HepG2 (cell line): ENCODE measurements around the gene AATF. TPM values are rescaled to one million over a fixed set of nuclear protein-coding genes. Genes with fewer than 3 reads are reported as not detected.
A peak's percentile ranks its signal among the peaks of the same experiment; 100 is the strongest.

Experiments used
- GRHL1 ChIP-seq: sonication (generic); formaldehyde crosslinking; conservative IDR thresholded peaks from 2 replicates; pipeline ENCODE4 v1.8.0; 2022; ENCODE audit warnings: missing genetic modification reagents
- JARID2 ChIP-seq: sonication (generic); formaldehyde crosslinking; IDR thresholded peaks from 2 replicates; pipeline ENCODE4 v1.8.1; 2023; ENCODE audit warnings: missing genetic modification reagents, inconsistent platforms; ENCODE audit not compliant: insufficient replicate concordance
- NR2C2 ChIP-seq: sonication (generic); formaldehyde crosslinking; IDR thresholded peaks from 2 replicates; pipeline ENCODE4 v1.4.0; 2020; ENCODE audit warnings: missing genetic modification reagents, mild to moderate bottlenecking, moderate library complexity, borderline replicate concordance
- PBX2 ChIP-seq: IDR thresholded peaks from 2 replicates; pipeline ENCODE4 v1.6.1; 2016; ENCODE audit warnings: control low read depth
- PHF21A ChIP-seq: sonication (generic); formaldehyde crosslinking; IDR thresholded peaks from 2 replicates; pipeline ENCODE4 v1.5.0; 2020; ENCODE audit warnings: mild to moderate bottlenecking, missing genetic modification reagents
- SKIL ChIP-seq: sonication (generic); formaldehyde crosslinking; IDR thresholded peaks from 2 replicates; pipeline ENCODE4 v1.8.0; 2022; ENCODE audit warnings: missing genetic modification reagents, mild to moderate bottlenecking, moderate library complexity, borderline replicate concordance
- SPEN ChIP-seq: sonication (generic); formaldehyde crosslinking; IDR thresholded peaks from 2 replicates; pipeline ENCODE4 v1.5.1; 2020; ENCODE audit warnings: low read depth, mild to moderate bottlenecking, missing genetic modification reagents
- THAP7 ChIP-seq: sonication (generic); formaldehyde crosslinking; IDR thresholded peaks from 2 replicates; pipeline ENCODE4 v1.8.1; 2023; ENCODE audit warnings: mild to moderate bottlenecking, missing genetic modification reagents
- ZBTB21 ChIP-seq: sonication (generic); formaldehyde crosslinking; IDR thresholded peaks from 2 replicates; pipeline ENCODE4 v1.4.0; 2020; ENCODE audit warnings: missing genetic modification reagents
- ZFP91 ChIP-seq: sonication (generic); formaldehyde crosslinking; IDR thresholded peaks from 2 replicates; pipeline ENCODE4 v1.9.0; 2022; ENCODE audit warnings: missing genetic modification reagents, mild to moderate bottlenecking, borderline replicate concordance
- ZNF136 ChIP-seq: sonication (generic); formaldehyde crosslinking; IDR thresholded peaks from 2 replicates; pipeline ENCODE4 v1.8.1; 2022; ENCODE audit warnings: low read depth, mild to moderate bottlenecking, moderate library complexity, missing genetic modification reagents
- ZNF143 ChIP-seq: sonication (generic); formaldehyde crosslinking; IDR thresholded peaks from 2 replicates; pipeline ENCODE4 v1.4.0; 2020; ENCODE audit warnings: missing genetic modification reagents
- ZNF414 ChIP-seq: sonication (generic); formaldehyde crosslinking; IDR thresholded peaks from 2 replicates; pipeline ENCODE4 v1.5.0; 2020; ENCODE audit warnings: missing genetic modification reagents
- ZNF605 ChIP-seq: sonication (generic); formaldehyde crosslinking; IDR thresholded peaks from 2 replicates; pipeline ENCODE4 v1.8.0; 2022; ENCODE audit warnings: mild to moderate bottlenecking, missing genetic modification reagents
- ZNF770 ChIP-seq: sonication (generic); formaldehyde crosslinking; IDR thresholded peaks from 2 replicates; pipeline ENCODE4 v1.5.0; 2020; ENCODE audit warnings: mild to moderate bottlenecking, missing genetic modification reagents
- ZNF839 ChIP-seq: sonication (generic); formaldehyde crosslinking; IDR thresholded peaks from 2 replicates; pipeline ENCODE4 v1.4.0; 2020; ENCODE audit warnings: missing genetic modification reagents, mild to moderate bottlenecking, borderline replicate concordance
- ZNF891 ChIP-seq: sonication (generic); formaldehyde crosslinking; IDR thresholded peaks from 2 replicates; pipeline ENCODE4 v1.5.0; 2020; ENCODE audit warnings: mild to moderate bottlenecking, missing genetic modification reagents
- polyA plus RNA-seq, 8 experiments: library from polyadenylated mRNA; depleted of rRNA in 3 of 8; stranded (reverse) in 7 of 8; unstranded in 1 of 8; fragments of >200 nt; fragmentation: Illumina TruSeq in 4 of 8; extraction: Trizol in 4 of 8; gene quantifications; 2 replicates each; pipeline versions ENCODE4 v1.2.1 to v1.2.3, GENCODE V29; 2011 to 2016; ENCODE audit warnings: low read depth in 4 of 8, missing spikeins in 1 of 8, mixed read lengths in 1 of 8; ENCODE audit not compliant: insufficient read depth in 1 of 8
- total RNA-seq, 5 experiments: library from RNA; depleted of rRNA; stranded (reverse); fragments of >200 nt; fragmentation: Illumina TruSeq; extraction: Trizol; gene quantifications; 2 replicates each; pipeline ENCODE4 v1.2.3, GENCODE V29; 2016; ENCODE audit warnings: low read depth in 1 of 5

Gene AATF
- total and polyA plus RNA-seq, 2 of the 13 experiments (the other 11 are each of a cell fraction or from before 2014, with no cell fraction given): 9.1 to 53.3 TPM

- TF ChIP-seq ZFP91: peak; percentile 95
- no peak for TF ChIP-seq PBX2 (CRISPR knock-in tag)
- TF ChIP-seq GRHL1: no peak
- TF ChIP-seq ZNF143: peak; percentile 68
- no peak for TF ChIP-seq ZBTB21 (CRISPR knock-in tag)
- TF ChIP-seq ZNF414 (CRISPR knock-in tag): peak; percentile 82; the same call in 1 of the 2 replicates
- peak; percentile 99 for TF ChIP-seq ZNF891 (CRISPR knock-in tag)
- peak; percentile 99 for TF ChIP-seq ZNF136 (CRISPR knock-in tag)
- TF ChIP-seq SPEN (CRISPR knock-in tag): peak; percentile 98
- TF ChIP-seq PHF21A (CRISPR knock-in tag): peak; percentile 95
- TF ChIP-seq NR2C2 (CRISPR knock-in tag): peak; percentile 68
- TF ChIP-seq THAP7 (CRISPR knock-in tag): peak; percentile 94
- TF ChIP-seq JARID2 (CRISPR knock-in tag): no peak
- peak; percentile 79; the same call in 1 of the 2 replicates for TF ChIP-seq ZNF770 (CRISPR knock-in tag)
- peak; percentile 65 for TF ChIP-seq SKIL (CRISPR knock-in tag)
- peak; percentile 100 for TF ChIP-seq ZNF605 (CRISPR knock-in tag)
- peak; percentile 57; the same call in 1 of the 2 replicates for TF ChIP-seq ZNF839 (CRISPR knock-in tag)
Measured at GRCh38 chr17:36948717-36949460, at the start of gene AATF (continued).
